ENCODE data around the gene OR51F1. TPM values are rescaled to one million over a fixed set of nuclear protein-coding genes. Genes with fewer than 3 reads are reported as not detected.

OR51F1 gene
- total RNA-seq, 2 donors from 2014 or later, result not detected

DNA sequence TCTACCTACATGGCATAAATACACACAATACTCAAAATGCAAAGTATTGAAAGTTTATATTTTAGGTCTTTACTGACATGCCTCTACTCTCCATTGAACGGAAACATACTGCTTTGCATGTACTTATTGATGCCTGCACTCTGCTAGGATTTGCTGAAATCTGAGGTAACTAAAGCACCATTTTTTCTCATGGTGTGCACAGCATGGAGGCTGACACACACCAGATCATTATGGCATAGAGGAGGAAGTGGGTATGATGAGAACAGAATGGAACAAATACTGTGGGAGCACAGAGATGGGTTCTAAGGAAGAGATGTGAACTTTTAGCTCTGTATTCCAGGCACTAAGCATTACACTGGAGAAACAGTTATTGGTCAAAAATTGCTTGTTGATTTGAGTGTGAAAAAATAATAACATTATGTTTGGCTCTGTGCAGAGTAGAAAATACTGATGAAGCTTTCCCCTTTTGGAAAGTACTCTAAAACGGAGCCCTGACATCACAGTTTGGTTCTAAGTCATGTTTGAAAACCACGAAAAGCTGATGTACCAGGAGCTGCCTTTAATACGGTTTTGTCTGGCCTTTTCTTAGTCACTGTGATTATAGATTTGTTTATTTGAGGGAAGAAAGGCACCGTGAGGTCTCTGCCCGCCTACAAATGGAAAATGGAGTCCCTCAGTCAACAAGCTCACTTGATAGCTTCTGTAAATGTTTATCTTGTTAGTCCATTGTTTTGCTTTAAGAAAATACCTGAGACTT is 28.9 kb upstream of the OR51F1 start:
- Histone ChIP-seq H3K4me1 (no peaks in the 10 kb centered on the region), H3K9me3 (no peaks in the 10 kb centered on the region), H3K36me3 (replicated peaks in 1 of 2; ENCODE audit: insufficient read depth in 1 of 2, low read depth in 2 of 2) (no peaks in the 10 kb centered on the region), H3K27ac (no peak overlapping the region), H3K27me3 (no peaks in the 10 kb centered on the region), H3K4me3 (no peak overlapping the region)
- TF ChIP-seq CTCF (IDR thresholded peaks at IDR 0.05) (no peak), POLR2A (IDR thresholded peaks at IDR 0.05) (no peak)
- DNase-seq (no peak), ATAC-seq (no peak)
- WGBS, 2 donors, result 52 to 53% methylated on average over 6 of the region's 6 CpGs
- intact Hi-C loops (cut with DNase I), result no loop called here

GRCh38 chr11:4797206-4797605 is 27.5 kb upstream of the OR51F1 start:
- ATAC-seq, result no peak
- intact Hi-C loops (cut with DNase I), result no loop called here
- WGBS, 2 donors, result 30 to 33% methylated on average over 2 of the region's 2 CpGs
- H3K4me3 ChIP-seq, result no peak overlapping the region
- DNase-seq, result no peak
- TF ChIP-seq POLR2A (IDR thresholded peaks at IDR 0.05), result no peak
- no peak for TF ChIP-seq CTCF (IDR thresholded peaks at IDR 0.05)
- no peaks in the 10 kb centered on the region for H3K36me3 ChIP-seq (replicated peaks in 1 of 2; ENCODE audit: insufficient read depth in 1 of 2, low read depth in 2 of 2)
- H3K9me3 ChIP-seq, result no peaks in the 10 kb centered on the region
- H3K27me3 ChIP-seq, result no peaks in the 10 kb centered on the region
- no peaks in the 10 kb centered on the region for H3K4me1 ChIP-seq
- H3K27ac ChIP-seq, result no peak overlapping the region

- no peak for DNase-seq
- TF ChIP-seq POLR2A (IDR thresholded peaks at IDR 0.05) (no peak), CTCF (IDR thresholded peaks at IDR 0.05) (no peak)
- no peaks in the 10 kb centered on the region for H3K27me3 ChIP-seq
- intact Hi-C loops (cut with DNase I), result no loop called here
- no peak overlapping the region for H3K4me3 ChIP-seq
- ATAC-seq, result no peak
- H3K4me1 ChIP-seq, result no peaks in the 10 kb centered on the region
- no peaks in the 10 kb centered on the region for H3K9me3 ChIP-seq
- 42 to 71% methylated on average over 1 of the region's 1 CpG for WGBS, 2 donors
- no peak overlapping the region for H3K27ac ChIP-seq
- no peaks in the 10 kb centered on the region for H3K36me3 ChIP-seq (replicated peaks in 1 of 2; ENCODE audit: insufficient read depth in 1 of 2, low read depth in 2 of 2)
Observed at GRCh38 chr11:4782454-4782853, 12.7 kb upstream of the OR51F1 start.

GRCh38 chr11:4768094-4768493 is 1.6 kb downstream of the OR51F1 start:
- intact Hi-C loops (cut with DNase I), result no loop called here
- no peak for ATAC-seq
- no peak for DNase-seq

More at GRCh38 chr11:4768094-4768493, 1.6 kb downstream of the OR51F1 start:
- Histone ChIP-seq H3K9me3 (no peaks in the 10 kb centered on the region), H3K36me3 (replicated peaks in 1 of 2; ENCODE audit: insufficient read depth in 1 of 2, low read depth in 2 of 2) (no peaks in the 10 kb centered on the region), H3K27ac (no peak overlapping the region), H3K27me3 (no peaks in the 10 kb centered on the region), H3K4me1 (no peaks in the 10 kb centered on the region), H3K4me3 (no peak overlapping the region)
- TF ChIP-seq CTCF (IDR thresholded peaks at IDR 0.05) (no peak), POLR2A (IDR thresholded peaks at IDR 0.05) (no peak)

All from body of pancreas (tissue), 4 donors.